GM23338 (cell line): Measurements from ENCODE around the gene AIF1L. TPM values are rescaled to one million over a fixed set of nuclear protein-coding genes. Genes with fewer than 3 reads are reported as not detected.

Source experiments
- CREB1 ChIP-seq: fragments of 250-450 bp; sonication (Bioruptor Pico); IDR thresholded peaks from 2 replicates; pipeline ENCODE4 v1.5.0; 2020; ENCODE audit warnings: low read depth, mild to moderate bottlenecking, moderate library complexity
- EZH2phosphoT487 ChIP-seq: fragments of 200-600 bp; sonication (generic); IDR thresholded peaks from one replicate; pipeline ENCODE4 v1.8.1; 2018; ENCODE audit warnings: antibody characterized with exemption; ENCODE audit not compliant: unreplicated experiment
- NANOG ChIP-seq: IDR thresholded peaks from 2 replicates; pipeline ENCODE4 v1.6.1; 2016; ENCODE audit warnings: antibody characterized with exemption, borderline replicate concordance
- POLR2AphosphoS5 ChIP-seq: IDR thresholded peaks from 2 replicates; pipeline ENCODE4 v1.6.1; 2016; ENCODE audit warnings: antibody characterized with exemption, low read depth
- STAT1 ChIP-seq: IDR thresholded peaks from one replicate; pipeline ENCODE4 v1.6.1; 2016; ENCODE audit warnings: antibody characterized with exemption; ENCODE audit not compliant: unreplicated experiment
- ZNF114 ChIP-seq: fragments of 250-450 bp; sonication (Bioruptor Pico); IDR thresholded peaks from 2 replicates; pipeline ENCODE4 v1.5.0; 2020; ENCODE audit warnings: mild to moderate bottlenecking, moderate library complexity
- polyA plus RNA-seq: library from polyadenylated mRNA; unstranded; fragments of >200 nt; fragmentation: Nextera tagmentation; extraction: Ambion mirVana; gene quantifications from 2 replicates; pipeline ENCODE4 v1.2.1, GENCODE V29; 2016
- total RNA-seq: library from RNA; depleted of rRNA; stranded (reverse); fragments of >200 nt; shearing (Covaris generic); gene quantifications from 2 replicates; pipeline ENCODE4 v1.2.3, GENCODE V29; 2014
- TF ChIP-seq, protein P1 (sequence below): fragments of 250-450 bp; sonication (Bioruptor Pico); IDR thresholded peaks from 2 replicates; pipeline ENCODE4 v1.5.0; 2020; ENCODE audit warnings: mild to moderate bottlenecking, moderate library complexity
- TF ChIP-seq, protein P2 (sequence below): IDR thresholded peaks from one replicate; pipeline ENCODE4 v1.6.1; 2018; ENCODE audit warnings: antibody characterized with exemption; ENCODE audit not compliant: unreplicated experiment

AIF1L gene
- total and polyA plus RNA-seq, 2 experiments from 2014 or later, result 76.4 to 87.8 TPM

DNA sequence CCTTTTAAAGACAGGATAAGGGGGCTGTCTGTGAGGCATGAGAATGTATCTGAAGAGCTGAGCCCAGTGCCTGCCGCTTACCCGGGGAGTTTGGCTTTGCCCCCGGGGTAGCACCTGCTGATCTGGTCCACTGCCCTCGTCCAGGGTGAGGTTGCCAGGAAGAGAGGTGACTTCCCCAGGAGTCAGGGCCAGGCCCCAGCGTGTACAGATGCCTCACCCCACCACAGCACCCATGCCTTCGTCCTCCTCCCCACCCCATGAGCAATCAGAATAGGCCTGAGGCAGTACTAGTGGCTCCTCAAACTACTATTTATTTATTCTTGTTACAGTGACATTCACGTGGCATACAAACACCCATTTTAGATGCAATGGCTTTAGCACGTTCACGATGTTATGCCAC lies 15.7 kb upstream of the AIF1L start (continued):
- TF ChIP-seq, protein P1, sequence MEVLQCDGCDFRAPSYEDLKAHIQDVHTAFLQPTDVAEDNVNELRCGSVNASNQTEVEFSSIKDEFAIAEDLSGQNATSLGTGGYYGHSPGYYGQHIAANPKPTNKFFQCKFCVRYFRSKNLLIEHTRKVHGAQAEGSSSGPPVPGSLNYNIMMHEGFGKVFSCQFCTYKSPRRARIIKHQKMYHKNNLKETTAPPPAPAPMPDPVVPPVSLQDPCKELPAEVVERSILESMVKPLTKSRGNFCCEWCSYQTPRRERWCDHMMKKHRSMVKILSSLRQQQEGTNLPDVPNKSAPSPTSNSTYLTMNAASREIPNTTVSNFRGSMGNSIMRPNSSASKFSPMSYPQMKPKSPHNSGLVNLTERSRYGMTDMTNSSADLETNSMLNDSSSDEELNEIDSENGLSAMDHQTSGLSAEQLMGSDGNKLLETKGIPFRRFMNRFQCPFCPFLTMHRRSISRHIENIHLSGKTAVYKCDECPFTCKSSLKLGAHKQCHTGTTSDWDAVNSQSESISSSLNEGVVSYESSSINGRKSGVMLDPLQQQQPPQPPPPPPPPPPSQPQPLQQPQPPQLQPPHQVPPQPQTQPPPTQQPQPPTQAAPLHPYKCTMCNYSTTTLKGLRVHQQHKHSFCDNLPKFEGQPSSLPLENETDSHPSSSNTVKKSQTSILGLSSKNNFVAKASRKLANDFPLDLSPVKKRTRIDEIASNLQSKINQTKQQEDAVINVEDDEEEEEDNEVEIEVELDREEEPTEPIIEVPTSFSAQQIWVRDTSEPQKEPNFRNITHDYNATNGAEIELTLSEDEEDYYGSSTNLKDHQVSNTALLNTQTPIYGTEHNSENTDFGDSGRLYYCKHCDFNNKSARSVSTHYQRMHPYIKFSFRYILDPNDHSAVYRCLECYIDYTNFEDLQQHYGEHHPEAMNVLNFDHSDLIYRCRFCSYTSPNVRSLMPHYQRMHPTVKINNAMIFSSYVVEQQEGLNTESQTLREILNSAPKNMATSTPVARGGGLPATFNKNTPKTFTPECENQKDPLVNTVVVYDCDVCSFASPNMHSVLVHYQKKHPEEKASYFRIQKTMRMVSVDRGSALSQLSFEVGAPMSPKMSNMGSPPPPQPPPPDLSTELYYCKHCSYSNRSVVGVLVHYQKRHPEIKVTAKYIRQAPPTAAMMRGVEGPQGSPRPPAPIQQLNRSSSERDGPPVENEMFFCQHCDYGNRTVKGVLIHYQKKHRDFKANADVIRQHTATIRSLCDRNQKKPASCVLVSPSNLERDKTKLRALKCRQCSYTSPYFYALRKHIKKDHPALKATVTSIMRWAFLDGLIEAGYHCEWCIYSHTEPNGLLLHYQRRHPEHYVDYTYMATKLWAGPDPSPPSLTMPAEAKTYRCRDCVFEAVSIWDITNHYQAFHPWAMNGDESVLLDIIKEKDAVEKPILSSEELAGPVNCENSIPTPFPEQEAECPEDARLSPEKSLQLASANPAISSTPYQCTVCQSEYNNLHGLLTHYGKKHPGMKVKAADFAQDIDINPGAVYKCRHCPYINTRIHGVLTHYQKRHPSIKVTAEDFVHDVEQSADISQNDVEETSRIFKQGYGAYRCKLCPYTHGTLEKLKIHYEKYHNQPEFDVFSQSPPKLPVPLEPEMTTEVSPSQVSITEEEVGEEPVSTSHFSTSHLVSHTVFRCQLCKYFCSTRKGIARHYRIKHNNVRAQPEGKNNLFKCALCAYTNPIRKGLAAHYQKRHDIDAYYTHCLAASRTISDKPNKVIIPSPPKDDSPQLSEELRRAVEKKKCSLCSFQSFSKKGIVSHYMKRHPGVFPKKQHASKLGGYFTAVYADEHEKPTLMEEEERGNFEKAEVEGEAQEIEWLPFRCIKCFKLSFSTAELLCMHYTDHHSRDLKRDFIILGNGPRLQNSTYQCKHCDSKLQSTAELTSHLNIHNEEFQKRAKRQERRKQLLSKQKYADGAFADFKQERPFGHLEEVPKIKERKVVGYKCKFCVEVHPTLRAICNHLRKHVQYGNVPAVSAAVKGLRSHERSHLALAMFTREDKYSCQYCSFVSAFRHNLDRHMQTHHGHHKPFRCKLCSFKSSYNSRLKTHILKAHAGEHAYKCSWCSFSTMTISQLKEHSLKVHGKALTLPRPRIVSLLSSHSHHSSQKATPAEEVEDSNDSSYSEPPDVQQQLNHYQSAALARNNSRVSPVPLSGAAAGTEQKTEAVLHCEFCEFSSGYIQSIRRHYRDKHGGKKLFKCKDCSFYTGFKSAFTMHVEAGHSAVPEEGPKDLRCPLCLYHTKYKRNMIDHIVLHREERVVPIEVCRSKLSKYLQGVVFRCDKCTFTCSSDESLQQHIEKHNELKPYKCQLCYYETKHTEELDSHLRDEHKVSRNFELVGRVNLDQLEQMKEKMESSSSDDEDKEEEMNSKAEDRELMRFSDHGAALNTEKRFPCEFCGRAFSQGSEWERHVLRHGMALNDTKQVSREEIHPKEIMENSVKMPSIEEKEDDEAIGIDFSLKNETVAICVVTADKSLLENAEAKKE (CRISPR knock-in tag), result no peak
- TF ChIP-seq ZNF114 (no peak), CREB1 (CRISPR knock-in tag) (no peak), STAT1 (no peak), POLR2AphosphoS5 (no peak), NANOG (no peak), EZH2phosphoT487 (no peak)
- TF ChIP-seq, protein P2, sequence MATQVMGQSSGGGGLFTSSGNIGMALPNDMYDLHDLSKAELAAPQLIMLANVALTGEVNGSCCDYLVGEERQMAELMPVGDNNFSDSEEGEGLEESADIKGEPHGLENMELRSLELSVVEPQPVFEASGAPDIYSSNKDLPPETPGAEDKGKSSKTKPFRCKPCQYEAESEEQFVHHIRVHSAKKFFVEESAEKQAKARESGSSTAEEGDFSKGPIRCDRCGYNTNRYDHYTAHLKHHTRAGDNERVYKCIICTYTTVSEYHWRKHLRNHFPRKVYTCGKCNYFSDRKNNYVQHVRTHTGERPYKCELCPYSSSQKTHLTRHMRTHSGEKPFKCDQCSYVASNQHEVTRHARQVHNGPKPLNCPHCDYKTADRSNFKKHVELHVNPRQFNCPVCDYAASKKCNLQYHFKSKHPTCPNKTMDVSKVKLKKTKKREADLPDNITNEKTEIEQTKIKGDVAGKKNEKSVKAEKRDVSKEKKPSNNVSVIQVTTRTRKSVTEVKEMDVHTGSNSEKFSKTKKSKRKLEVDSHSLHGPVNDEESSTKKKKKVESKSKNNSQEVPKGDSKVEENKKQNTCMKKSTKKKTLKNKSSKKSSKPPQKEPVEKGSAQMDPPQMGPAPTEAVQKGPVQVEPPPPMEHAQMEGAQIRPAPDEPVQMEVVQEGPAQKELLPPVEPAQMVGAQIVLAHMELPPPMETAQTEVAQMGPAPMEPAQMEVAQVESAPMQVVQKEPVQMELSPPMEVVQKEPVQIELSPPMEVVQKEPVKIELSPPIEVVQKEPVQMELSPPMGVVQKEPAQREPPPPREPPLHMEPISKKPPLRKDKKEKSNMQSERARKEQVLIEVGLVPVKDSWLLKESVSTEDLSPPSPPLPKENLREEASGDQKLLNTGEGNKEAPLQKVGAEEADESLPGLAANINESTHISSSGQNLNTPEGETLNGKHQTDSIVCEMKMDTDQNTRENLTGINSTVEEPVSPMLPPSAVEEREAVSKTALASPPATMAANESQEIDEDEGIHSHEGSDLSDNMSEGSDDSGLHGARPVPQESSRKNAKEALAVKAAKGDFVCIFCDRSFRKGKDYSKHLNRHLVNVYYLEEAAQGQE, result no peak
